Adrenal gland (tissue), 5 donors: Measurements from ENCODE around the gene COA1.

Experiments used
- POLR2A ChIP-seq, 2 donors: fragments of 450-650 bp; IDR thresholded peaks; one replicate each; pipeline ENCODE4 v1.6.1; 2017; ENCODE audit warnings: antibody characterized with exemption in 2 of 2, mild to moderate bottlenecking in 2 of 2, moderate library complexity in 1 of 2
- TF ChIP-seq, protein P1 (sequence below), 6 experiments: fragments of 450-650 bp in 4 of 6; fragments of 200-600 bp in 2 of 6; sonication (generic) in 1 of 6; IDR thresholded peaks; 1 replicate in 5 of 6; 2 replicates in 1 of 6; pipeline versions ENCODE4 v1.5.1 to v1.8.0; 2016 to 2021; ENCODE audit warnings: antibody characterized with exemption in 6 of 6, mild to moderate bottlenecking in 2 of 6, moderate library complexity in 1 of 6
- donor health status: DM: no; HTN: no; CAD: no.

DNA sequence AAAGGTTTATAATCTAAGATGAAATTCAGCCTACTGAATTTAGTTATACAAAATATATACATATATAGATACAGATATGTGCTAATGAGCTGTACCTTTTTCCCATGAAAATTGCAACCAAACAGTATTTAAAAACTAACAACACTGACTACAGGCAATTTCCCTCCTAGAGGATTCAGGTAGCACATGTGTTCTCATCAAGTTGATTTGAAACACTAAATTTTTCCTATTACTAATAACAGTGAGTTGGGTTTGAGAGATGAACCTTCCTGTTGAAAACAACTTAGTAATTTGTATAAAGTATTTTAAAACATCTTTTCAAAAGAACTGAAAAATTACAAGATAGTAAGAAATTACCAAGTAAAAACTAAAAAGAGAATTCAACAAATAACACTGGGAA is 51.5 kb downstream of the COA1 start:
- TF ChIP-seq, protein P1, sequence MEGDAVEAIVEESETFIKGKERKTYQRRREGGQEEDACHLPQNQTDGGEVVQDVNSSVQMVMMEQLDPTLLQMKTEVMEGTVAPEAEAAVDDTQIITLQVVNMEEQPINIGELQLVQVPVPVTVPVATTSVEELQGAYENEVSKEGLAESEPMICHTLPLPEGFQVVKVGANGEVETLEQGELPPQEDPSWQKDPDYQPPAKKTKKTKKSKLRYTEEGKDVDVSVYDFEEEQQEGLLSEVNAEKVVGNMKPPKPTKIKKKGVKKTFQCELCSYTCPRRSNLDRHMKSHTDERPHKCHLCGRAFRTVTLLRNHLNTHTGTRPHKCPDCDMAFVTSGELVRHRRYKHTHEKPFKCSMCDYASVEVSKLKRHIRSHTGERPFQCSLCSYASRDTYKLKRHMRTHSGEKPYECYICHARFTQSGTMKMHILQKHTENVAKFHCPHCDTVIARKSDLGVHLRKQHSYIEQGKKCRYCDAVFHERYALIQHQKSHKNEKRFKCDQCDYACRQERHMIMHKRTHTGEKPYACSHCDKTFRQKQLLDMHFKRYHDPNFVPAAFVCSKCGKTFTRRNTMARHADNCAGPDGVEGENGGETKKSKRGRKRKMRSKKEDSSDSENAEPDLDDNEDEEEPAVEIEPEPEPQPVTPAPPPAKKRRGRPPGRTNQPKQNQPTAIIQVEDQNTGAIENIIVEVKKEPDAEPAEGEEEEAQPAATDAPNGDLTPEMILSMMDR (IDR thresholded peaks at IDR 0.05): no peak
- TF ChIP-seq POLR2A (IDR thresholded peaks at IDR 0.05): no peak
